Measurements from ENCODE around the gene PCDHGB1. TPM values are rescaled to one million over a fixed set of nuclear protein-coding genes. Genes with fewer than 3 reads are reported as not detected.

Gene PCDHGB1
- total RNA-seq, 4 donors from 2014 or later = 2.0 to 9.5 (median 4.2) TPM

DNA sequence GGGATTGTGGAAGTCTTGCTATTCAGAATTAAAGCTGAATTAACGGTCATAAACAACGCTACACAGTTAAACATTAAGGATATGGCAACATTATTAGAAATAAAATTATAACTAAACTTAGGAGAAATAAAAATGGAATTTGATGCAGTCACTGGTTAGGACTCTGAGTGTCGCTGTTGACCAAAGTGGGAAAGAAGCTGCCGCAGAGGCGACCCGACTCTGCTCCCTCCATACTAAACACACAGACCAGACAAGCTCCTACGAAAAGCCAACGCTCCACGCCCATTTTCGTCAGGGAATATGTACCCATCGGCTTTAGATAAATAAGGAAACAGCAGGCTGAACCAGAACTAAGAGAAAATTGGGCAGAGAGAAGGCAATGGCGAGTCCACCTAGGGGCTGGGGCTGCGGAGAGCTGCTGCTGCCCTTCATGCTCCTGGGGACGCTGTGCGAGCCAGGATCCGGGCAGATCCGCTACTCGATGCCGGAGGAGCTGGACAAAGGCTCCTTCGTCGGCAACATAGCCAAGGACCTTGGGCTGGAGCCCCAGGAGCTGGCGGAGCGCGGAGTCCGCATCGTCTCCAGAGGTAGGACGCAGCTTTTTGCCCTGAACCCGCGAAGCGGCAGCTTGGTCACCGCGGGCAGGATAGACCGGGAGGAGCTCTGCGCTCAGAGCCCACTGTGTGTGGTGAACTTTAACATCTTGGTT lies 14.2 kb downstream of the PCDHGB1 start, which contains the start of gene PCDHGA5:
Gene PCDHGA5 (plus strand): TSS at position 211 of the 709 bp plus-strand sequence. CDS start 169 bp downstream, at position 380.
- Histone ChIP-seq H3K27ac (peak within 1 kb of the TSS in 1 of 4 donors; percentile 5), H3K9me3 (peaks cover 0 to 100% (median 7%) of the 10 kb centered on the region in 3 donors), H3K4me1 (no peaks in the 10 kb centered on the region), H3K36me3 (peaks cover 0 to 10% of the 10 kb centered on the region in 2 donors), H3K4me3 (peak within 1 kb of the TSS in 1 of 2 donors; percentile 35), H3K27me3 (peaks cover 37% of the 10 kb centered on the region)
- ATAC-seq = no peak
- WGBS, 2 donors (ENCODE audit: low coverage in 1 of 2) = 8 to 19% methylated on average over 11 to 23 of the region's 34 CpGs
- no peak for TF ChIP-seq EP300 (IDR thresholded peaks at IDR 0.05)
- TF ChIP-seq POLR2AphosphoS5 (IDR thresholded peaks at IDR 0.05) = no peak
- no peak for TF ChIP-seq POLR2A (IDR thresholded peaks at IDR 0.05)
- TF ChIP-seq, protein P1, sequence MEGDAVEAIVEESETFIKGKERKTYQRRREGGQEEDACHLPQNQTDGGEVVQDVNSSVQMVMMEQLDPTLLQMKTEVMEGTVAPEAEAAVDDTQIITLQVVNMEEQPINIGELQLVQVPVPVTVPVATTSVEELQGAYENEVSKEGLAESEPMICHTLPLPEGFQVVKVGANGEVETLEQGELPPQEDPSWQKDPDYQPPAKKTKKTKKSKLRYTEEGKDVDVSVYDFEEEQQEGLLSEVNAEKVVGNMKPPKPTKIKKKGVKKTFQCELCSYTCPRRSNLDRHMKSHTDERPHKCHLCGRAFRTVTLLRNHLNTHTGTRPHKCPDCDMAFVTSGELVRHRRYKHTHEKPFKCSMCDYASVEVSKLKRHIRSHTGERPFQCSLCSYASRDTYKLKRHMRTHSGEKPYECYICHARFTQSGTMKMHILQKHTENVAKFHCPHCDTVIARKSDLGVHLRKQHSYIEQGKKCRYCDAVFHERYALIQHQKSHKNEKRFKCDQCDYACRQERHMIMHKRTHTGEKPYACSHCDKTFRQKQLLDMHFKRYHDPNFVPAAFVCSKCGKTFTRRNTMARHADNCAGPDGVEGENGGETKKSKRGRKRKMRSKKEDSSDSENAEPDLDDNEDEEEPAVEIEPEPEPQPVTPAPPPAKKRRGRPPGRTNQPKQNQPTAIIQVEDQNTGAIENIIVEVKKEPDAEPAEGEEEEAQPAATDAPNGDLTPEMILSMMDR (IDR thresholded peaks at IDR 0.05) = no peak

DNA sequence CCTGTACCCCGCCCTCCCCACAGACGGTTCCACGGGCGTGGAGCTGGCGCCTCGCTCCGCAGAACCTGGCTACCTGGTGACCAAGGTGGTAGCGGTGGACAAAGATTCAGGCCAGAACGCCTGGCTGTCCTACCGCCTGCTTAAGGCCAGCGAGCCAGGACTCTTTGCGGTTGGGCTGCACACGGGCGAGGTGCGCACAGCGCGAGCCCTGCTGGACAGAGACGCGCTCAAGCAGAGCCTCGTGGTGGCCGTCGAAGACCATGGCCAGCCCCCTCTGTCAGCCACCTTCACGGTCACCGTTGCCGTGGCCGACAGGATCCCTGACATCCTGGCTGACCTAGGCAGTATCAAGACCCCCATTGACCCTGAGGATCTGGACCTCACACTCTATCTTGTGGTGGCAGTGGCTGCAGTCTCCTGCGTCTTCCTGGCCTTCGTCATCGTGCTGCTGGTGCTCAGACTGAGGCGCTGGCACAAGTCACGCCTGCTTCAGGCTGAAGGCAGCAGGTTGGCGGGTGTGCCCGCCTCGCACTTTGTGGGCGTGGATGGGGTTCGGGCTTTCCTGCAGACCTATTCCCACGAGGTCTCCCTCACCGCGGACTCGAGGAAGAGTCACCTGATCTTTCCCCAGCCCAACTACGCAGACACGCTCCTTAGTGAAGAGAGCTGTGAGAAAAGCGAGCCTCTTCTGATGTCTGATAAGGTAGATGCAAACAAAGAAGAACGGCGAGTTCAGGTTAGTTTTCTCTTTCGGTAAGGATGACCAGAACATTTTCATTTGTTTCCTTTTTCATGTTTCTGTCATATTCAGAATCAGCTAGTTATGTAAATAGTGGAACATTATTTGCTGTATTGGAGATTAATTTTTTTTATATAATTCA lies 16.4 kb downstream of the PCDHGB1 start:
- Histone ChIP-seq H3K36me3 (peaks cover 0 to 10% of the 10 kb centered on the region in 2 donors), H3K9me3 (peaks cover 0 to 100% (median 5%) of the 10 kb centered on the region in 3 donors), H3K4me1 (no peaks in the 10 kb centered on the region), H3K27me3 (peaks cover 33% of the 10 kb centered on the region), H3K27ac (no peak overlapping the region), H3K4me3 (no peak overlapping the region)
- 41 to 43% methylated on average over 4 to 13 of the region's 46 CpGs for WGBS, 2 donors (ENCODE audit: low coverage in 1 of 2)
- no peak for TF ChIP-seq POLR2A (IDR thresholded peaks at IDR 0.05)
- no peak for TF ChIP-seq EP300 (IDR thresholded peaks at IDR 0.05)
- no peak for TF ChIP-seq POLR2AphosphoS5 (IDR thresholded peaks at IDR 0.05)
- TF ChIP-seq, protein P1 (IDR thresholded peaks at IDR 0.05) = no peak
- ATAC-seq = no peak

DNA sequence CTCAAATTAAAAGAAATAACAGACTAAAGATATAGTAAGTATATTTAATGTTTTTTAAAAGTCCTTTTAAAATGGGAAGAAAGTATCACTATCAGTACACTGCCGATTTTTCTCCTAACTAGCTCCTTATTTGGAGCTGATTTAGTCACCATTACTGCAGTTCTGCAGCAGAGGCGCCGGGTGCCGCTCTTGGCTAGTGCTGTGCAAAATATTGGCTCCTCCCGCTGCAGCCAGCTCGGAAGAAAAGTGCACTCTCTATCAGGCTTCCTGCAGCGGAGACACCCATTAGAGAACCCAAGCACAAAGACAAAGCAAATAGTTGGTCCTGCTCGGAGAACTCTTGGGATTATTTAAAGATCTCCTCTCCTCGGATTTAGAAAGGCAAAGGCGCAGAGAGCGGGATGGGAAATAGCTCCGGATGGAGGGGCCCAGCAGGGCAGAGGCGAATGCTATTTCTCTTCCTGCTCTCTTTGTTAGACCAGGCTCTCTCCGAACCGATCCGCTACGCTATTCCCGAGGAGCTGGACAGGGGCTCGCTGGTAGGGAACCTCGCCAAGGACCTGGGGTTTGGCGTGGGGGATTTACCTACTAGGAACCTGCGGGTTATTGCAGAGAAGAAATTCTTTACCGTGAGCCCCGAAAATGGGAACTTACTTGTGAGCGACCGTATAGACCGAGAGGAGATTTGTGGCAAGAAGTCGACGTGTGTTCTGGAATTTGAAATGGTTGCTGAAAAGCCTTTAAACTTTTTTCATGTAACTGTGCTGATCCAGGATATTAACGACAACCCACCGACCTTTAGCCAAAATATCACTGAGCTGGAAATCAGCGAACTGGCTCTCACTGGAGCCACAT lies 20.3 kb downstream of the PCDHGB1 start, which contains the start of gene PCDHGB3:
Gene PCDHGB3 (plus strand): TSS at position 249 of the 855 bp plus-strand sequence. CDS start 153 bp downstream, at position 402.
- H3K4me1 ChIP-seq = no peaks in the 10 kb centered on the region
- H3K27ac ChIP-seq = no peak within 1 kb of the TSS
- no peak for ATAC-seq
- no peaks in the 10 kb centered on the region for H3K36me3 ChIP-seq
- WGBS, 2 donors (ENCODE audit: low coverage in 1 of 2) = 20 to 23% methylated on average over 13 to 22 of the region's 32 CpGs
- peak within 1 kb of the TSS in 1 of 2 donors; percentile 25 for H3K4me3 ChIP-seq
- peaks cover 3 to 100% (median 9%) of the 10 kb centered on the region in 3 donors for H3K9me3 ChIP-seq
- TF ChIP-seq POLR2AphosphoS5 (IDR thresholded peaks at IDR 0.05) = no peak
- TF ChIP-seq, protein P1 (IDR thresholded peaks at IDR 0.05) = peak in 1 of 4 experiments; percentile 25
- H3K27me3 ChIP-seq = peaks cover 23% of the 10 kb centered on the region

DNA sequence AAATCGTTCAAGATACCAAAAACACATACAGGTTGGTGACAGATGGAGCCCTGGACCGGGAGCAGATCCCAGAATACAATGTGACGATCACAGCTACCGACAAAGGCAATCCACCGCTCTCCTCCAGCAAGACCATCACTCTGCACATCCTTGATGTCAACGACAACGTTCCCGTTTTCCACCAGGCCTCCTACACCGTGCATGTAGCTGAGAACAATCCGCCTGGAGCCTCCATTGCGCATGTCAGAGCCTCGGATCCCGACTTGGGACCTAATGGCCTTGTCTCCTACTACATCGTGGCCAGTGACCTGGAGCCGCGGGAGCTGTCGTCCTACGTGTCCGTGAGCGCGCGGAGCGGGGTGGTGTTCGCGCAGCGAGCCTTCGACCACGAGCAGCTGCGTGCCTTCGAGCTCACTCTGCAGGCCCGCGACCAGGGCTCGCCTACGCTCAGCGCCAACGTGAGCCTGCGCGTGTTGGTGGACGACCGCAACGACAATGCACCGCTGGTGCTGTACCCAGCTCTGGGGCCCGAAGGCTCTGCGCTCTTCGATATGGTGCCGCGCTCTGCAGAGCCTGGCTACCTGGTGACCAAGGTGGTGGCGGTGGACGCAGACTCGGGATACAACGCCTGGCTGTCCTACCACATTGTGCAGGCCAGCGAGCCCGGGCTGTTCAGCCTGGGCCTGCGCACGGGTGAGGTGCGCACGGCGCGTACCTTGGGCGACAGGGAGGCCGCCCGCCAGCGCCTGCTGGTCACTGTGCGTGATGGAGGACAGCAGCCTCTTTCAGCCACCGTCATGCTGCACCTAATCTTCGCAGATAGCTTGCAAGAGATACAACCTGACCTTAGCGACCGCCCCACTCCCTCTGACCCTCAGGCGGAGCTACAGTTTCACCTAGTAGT lies 21.9 kb downstream of the PCDHGB1 start:
- peaks cover 3 to 100% (median 6%) of the 10 kb centered on the region in 3 donors for H3K9me3 ChIP-seq
- peaks cover 10% of the 10 kb centered on the region for H3K27me3 ChIP-seq
- no peak overlapping the region for H3K27ac ChIP-seq
- TF ChIP-seq, protein P1 (IDR thresholded peaks at IDR 0.05) = no peak
- TF ChIP-seq POLR2AphosphoS5 (IDR thresholded peaks at IDR 0.05) = no peak
- TF ChIP-seq EP300 (IDR thresholded peaks at IDR 0.05) = no peak
- no peak for TF ChIP-seq POLR2A (IDR thresholded peaks at IDR 0.05)
- H3K4me3 ChIP-seq = no peak overlapping the region
- no peaks in the 10 kb centered on the region for H3K36me3 ChIP-seq
- no peaks in the 10 kb centered on the region for H3K4me1 ChIP-seq
- whole genome bisulfite sequencing, 2 donors (ENCODE audit: low coverage in 1 of 2) = 27 to 34% methylated on average over 12 to 20 of the region's 69 CpGs
- ATAC-seq = no peak
